AG09309 (cell line): ENCODE measurements around the gene PRKD1.

Experiments
- DNase-seq: peaks from one replicate; pipeline ENCODE4 v3.0.0-alpha.2; 2010; ENCODE audit warnings: low read depth
- H3K4me3 ChIP-seq: 2 replicates; pipeline ENCODE4 v1.5.1; 2011; ENCODE audit warnings: mild to moderate bottlenecking, low read depth, low read length, moderate library complexity; ENCODE audit not compliant: control insufficient read depth
- TF ChIP-seq, protein P1 (sequence below): IDR thresholded peaks from 2 replicates; pipeline ENCODE4 v1.5.1; 2011; ENCODE audit warnings: mild to moderate bottlenecking, low read depth, low read length, inconsistent platforms; ENCODE audit not compliant: insufficient read depth, control insufficient read depth; ENCODE audit errors: missing control alignments

Gene PRKD1

DNA sequence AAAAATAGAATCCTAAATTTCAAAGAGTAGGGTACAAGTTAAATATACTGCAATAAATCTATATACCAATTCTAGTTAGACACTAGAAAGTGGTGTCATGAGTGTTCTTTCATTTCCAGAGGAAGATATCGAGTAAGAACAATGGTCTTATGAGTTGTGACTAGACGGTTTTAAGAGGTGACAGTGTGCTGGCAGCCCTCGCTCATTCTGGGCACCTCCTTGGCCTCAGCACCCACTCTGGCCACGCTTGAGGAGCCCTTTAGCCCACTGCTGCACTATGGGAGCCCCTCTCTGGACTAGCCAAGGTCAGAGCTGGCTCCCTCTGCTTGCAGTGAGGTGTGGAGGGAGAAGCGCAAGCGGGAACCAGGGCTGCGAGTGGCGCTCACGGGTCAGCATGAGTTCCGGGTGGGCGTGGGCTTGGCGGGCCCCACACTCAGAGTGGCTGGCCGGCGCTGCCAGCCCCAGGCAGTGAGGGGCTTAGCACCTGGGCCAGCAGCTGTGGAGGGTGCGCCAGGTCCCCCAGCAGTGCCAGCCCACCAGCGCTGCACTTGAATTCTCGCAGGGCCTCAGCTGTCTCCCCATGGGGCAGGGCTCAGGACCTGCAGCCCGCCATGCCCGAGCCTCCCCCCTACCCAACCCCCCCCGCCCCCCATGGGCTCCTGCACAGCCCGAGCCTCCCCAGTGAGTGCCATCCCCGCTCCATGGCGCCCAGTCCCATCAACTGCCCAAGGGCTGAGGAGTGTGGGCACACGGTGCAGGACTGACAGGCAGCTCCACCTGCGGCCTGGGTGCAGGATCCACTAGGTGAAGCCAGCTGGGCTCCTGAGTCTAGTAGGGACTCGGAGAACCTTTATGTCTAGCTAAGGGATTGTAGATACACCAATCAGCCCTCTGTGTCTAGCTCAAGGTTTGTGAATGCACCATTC, 18.7 kb downstream of the PRKD1 start:
- TF ChIP-seq, protein P1, sequence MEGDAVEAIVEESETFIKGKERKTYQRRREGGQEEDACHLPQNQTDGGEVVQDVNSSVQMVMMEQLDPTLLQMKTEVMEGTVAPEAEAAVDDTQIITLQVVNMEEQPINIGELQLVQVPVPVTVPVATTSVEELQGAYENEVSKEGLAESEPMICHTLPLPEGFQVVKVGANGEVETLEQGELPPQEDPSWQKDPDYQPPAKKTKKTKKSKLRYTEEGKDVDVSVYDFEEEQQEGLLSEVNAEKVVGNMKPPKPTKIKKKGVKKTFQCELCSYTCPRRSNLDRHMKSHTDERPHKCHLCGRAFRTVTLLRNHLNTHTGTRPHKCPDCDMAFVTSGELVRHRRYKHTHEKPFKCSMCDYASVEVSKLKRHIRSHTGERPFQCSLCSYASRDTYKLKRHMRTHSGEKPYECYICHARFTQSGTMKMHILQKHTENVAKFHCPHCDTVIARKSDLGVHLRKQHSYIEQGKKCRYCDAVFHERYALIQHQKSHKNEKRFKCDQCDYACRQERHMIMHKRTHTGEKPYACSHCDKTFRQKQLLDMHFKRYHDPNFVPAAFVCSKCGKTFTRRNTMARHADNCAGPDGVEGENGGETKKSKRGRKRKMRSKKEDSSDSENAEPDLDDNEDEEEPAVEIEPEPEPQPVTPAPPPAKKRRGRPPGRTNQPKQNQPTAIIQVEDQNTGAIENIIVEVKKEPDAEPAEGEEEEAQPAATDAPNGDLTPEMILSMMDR: no peak
- DNase-seq: no peak
- no peak overlapping the region for H3K4me3 ChIP-seq

DNA sequence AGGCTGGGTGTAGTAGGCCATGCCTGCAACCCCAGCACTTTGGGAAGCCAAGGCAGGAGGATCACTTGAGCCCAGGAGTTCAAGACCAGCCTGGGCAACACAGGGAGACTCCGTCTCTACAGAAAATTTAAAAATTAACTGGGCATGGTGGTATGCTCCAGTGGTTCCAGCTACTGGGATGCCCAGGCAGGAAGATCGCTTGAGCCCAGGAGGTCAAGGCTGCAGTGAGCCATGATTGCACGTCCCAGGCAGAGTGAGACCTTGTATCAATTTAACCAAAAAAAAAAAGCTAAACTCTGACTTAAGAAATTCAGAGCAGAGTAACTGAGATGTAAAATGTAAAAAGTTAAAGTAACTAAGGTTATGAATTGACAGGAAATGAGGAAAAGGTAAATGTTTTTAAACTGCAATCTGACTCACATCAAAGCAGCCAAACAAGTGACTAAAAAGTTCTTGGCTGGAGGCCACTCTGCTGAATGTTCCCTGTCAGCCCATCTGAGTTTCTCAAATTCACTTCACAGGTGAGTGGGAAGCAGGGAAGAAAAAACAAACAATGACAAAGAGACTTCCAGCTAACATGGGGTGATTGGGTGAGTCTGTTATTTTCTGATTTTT, 21.3 kb downstream of the PRKD1 start:
- TF ChIP-seq, protein P1: no peak
- no peak overlapping the region for H3K4me3 ChIP-seq
- DNase-seq: no peak

DNA sequence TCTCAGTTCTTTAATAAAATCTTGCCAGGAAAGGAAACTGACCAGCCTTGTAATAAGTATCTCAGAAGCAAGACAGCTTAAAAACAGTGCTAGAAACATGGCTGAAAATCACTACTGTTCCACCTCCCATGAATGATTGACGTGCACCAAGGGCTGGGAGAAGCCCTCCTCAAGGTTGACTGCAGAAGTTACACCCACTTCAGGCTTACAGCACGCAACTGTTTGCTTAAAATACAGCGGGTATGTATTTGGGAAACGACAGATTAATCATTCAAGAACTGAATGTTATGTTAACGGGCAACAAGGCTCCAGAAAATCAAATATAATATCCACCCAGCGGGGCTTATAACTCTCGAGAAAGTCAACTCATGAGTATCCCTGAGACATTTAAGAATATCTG, 22.1 kb downstream of the PRKD1 start:
- no peak overlapping the region for H3K4me3 ChIP-seq
- no peak for DNase-seq
- TF ChIP-seq, protein P1: no peak

DNA sequence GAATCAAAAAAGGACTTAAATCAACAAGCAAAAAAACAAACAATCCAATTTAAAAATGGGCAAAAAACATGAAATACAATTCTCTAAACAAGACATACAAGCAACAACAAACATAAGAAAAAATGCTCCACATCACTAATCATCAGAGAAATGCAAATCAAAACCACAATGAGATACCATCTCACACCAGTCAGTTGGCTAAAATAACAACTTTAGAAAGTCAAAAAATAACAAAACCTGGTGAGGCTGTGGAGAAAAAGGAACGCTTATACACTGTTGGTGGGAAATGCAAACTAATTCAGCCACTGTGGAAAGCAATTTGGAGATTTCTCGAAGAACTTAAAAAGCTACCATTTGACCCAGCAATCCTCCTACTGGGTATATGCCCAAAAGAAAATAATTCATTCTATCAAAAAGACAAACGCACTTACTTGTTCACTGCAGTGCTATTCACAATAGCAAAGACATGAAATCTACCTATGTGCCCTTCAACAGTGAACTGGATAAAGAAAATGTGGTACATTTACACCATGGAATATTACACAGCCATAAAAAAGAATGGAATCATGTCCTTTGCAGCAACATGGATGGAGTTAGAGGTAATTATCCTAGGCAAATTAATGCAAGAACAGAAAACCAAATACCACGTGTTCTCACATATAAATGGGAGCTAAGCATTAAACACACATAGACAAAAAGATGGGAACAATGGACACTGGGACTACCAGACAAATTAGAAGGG, 26.9 kb downstream of the PRKD1 start:
- no peak for DNase-seq
- TF ChIP-seq, protein P1: no peak
- H3K4me3 ChIP-seq: no peak overlapping the region

DNA sequence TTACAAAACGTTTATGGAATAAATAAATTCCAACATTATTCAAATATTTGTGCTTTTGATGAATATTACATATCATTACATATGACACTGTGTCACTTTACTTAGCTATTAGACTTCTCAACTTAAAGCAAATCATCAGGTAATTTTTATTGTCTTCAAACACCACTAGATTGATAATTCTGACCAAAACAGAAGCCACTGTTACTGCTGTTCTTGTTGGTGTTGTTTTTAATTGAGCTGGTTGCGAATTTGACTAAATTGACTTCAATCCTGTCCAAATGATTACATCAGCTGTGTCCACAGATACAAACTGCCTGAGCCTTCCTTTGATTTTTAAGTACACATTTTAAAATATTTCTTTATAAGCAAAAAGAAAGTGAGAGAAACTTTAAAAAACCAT, 29.2 kb downstream of the PRKD1 start:
- DNase-seq: no peak
- no peak overlapping the region for H3K4me3 ChIP-seq
- TF ChIP-seq, protein P1: no peak

DNA sequence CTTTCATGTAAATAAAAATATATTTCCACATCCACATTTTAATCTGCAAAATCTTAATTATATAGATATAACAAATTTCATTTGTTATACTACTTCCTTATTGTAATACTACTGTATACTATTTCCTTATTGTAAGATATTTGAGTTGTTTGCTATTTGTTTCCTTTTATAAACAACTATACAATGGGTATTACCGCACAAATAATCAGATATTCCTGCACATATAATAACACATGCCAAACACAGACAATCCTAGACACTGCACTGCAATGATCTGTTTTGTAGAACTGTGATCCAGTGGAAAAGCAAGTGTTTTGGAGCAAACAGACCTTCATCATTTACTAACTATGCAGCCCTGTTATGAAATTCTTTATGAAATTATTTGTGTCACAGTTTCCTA, 30.5 kb downstream of the PRKD1 start:
- H3K4me3 ChIP-seq: no peak overlapping the region
- TF ChIP-seq, protein P1: no peak
- DNase-seq: no peak
